COLO829 (cell line): ENCODE measurements around the gene ASXL1.

ENCODE experiments used
- DNase-seq: peaks from one replicate; pipeline ENCODE4 v3.0.0; 2012; ENCODE audit warnings: low spot score

Gene ASXL1

GRCh38 chr20:32440758-32441078 lies 82.6 kb downstream of the ASXL1 start:
- DNase-seq, result no peak

GRCh38 chr20:32441638-32442037 lies 83.5 kb downstream of the ASXL1 start:
- DNase-seq, result no peak

GRCh38 chr20:32442630-32443373 lies 84.7 kb downstream of the ASXL1 start:
- DNase-seq, result no peak

- no peak for DNase-seq
Observed at GRCh38 chr20:32443386-32443974, 85.3 kb downstream of the ASXL1 start.

- no peak for DNase-seq
Observed at GRCh38 chr20:32444474-32445220, 86.5 kb downstream of the ASXL1 start.

GRCh38 chr20:32445539-32446273 lies 87.6 kb downstream of the ASXL1 start:
- no peak for DNase-seq

- DNase-seq, result no peak
Observed at GRCh38 chr20:32446301-32447100, 88.4 kb downstream of the ASXL1 start.

GRCh38 chr20:32447136-32448027 lies 89.3 kb downstream of the ASXL1 start:
- no peak for DNase-seq

GRCh38 chr20:32448306-32449056 lies 90.3 kb downstream of the ASXL1 start:
- no peak for DNase-seq

GRCh38 chr20:32449057-32449889 lies 91.1 kb downstream of the ASXL1 start:
- DNase-seq, result no peak

- no peak for DNase-seq
Observed at GRCh38 chr20:32449890-32450401, 91.8 kb downstream of the ASXL1 start.

GRCh38 chr20:32450484-32451061 lies 92.4 kb downstream of the ASXL1 start:
- DNase-seq, result no peak

GRCh38 chr20:32451340-32451681 lies 93.2 kb downstream of the ASXL1 start:
- DNase-seq, result no peak

GRCh38 chr20:32451682-32452461 lies 93.7 kb downstream of the ASXL1 start:
- no peak for DNase-seq

- no peak for DNase-seq
Observed at GRCh38 chr20:32452776-32453466, 94.8 kb downstream of the ASXL1 start.

GRCh38 chr20:32453467-32454163 lies 95.5 kb downstream of the ASXL1 start:
- DNase-seq, result no peak
